ENCODE data around the gene PVR.
"Not testable (repeated sequence)": the region's sequence is repeated elsewhere in the genome, so short reads cannot be mapped to it uniquely, and the experiment has no call there.

DNA sequence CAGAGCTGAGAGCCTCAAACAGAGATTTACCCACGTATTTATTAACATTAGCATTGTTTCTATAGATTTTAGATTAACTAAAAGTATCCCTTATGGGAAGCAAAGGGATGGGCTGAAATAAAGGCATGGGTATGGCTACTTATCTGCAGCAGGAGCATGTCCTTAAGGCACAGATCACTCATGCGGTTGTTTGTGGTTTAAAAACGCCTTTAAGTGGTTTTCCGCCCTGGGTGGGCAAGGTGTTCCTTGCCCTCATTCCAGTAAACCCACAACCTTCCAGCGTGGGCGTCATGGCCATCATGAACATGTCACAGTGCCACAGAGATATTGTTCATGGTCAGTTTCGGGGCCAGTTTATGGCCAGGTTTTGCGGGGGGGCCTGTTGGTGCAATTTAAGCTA lies 12.1 kb upstream of the PVR start:
- TF ChIP-seq ZNF8 (CRISPR knock-in tag; IDR thresholded peaks at IDR 0.05); BACH2 (CRISPR knock-in tag; IDR thresholded peaks at IDR 0.05; ENCODE audit: borderline replicate concordance); ISL1 (CRISPR knock-in tag; IDR thresholded peaks at IDR 0.05): not testable (repeated sequence)
- TF ChIP-seq, protein P1, sequence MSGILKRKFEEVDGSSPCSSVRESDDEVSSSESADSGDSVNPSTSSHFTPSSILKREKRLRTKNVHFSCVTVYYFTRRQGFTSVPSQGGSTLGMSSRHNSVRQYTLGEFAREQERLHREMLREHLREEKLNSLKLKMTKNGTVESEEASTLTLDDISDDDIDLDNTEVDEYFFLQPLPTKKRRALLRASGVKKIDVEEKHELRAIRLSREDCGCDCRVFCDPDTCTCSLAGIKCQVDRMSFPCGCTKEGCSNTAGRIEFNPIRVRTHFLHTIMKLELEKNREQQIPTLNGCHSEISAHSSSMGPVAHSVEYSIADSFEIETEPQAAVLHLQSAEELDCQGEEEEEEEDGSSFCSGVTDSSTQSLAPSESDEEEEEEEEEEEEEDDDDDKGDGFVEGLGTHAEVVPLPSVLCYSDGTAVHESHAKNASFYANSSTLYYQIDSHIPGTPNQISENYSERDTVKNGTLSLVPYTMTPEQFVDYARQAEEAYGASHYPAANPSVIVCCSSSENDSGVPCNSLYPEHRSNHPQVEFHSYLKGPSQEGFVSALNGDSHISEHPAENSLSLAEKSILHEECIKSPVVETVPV (CRISPR knock-in tag; IDR thresholded peaks at IDR 0.05), result not testable (repeated sequence)
- TF ChIP-seq, protein P2, sequence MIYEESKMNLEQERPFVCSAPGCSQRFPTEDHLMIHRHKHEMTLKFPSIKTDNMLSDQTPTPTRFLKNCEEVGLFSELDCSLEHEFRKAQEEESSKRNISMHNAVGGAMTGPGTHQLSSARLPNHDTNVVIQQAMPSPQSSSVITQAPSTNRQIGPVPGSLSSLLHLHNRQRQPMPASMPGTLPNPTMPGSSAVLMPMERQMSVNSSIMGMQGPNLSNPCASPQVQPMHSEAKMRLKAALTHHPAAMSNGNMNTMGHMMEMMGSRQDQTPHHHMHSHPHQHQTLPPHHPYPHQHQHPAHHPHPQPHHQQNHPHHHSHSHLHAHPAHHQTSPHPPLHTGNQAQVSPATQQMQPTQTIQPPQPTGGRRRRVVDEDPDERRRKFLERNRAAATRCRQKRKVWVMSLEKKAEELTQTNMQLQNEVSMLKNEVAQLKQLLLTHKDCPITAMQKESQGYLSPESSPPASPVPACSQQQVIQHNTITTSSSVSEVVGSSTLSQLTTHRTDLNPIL (CRISPR knock-in tag; IDR thresholded peaks at IDR 0.05; ENCODE audit: low read depth), result not testable (repeated sequence)

Measured in SK-N-SH treated with all-trans-retinoic acid at 6 μM for 48 hours (cell line).